NT2/D1 (cell line): ENCODE data around the gene FCN2.

Experiments
- DNase-seq: peaks from one replicate; pipeline ENCODE4 v3.0.0-alpha.2; 2011; ENCODE audit warnings: low read depth, low spot score
- H3K27me3 ChIP-seq: 2 replicates; pipeline ENCODE4 v1.6.0; 2011; ENCODE audit warnings: mild to moderate bottlenecking; ENCODE audit not compliant: insufficient read length, insufficient read depth
- H3K36me3 ChIP-seq: 2 replicates; pipeline ENCODE4 v1.6.1; 2011; ENCODE audit warnings: mild to moderate bottlenecking, low read length, mixed read lengths; ENCODE audit not compliant: insufficient read depth, insufficient read length
- H3K4me1 ChIP-seq: 2 replicates; pipeline ENCODE4 v1.5.1; 2011; ENCODE audit not compliant: insufficient read depth, insufficient read length
- H3K4me3 ChIP-seq: 2 replicates; pipeline ENCODE4 v1.5.1; 2011; ENCODE audit warnings: low read depth; ENCODE audit not compliant: insufficient read length
- H3K9ac ChIP-seq: 2 replicates; pipeline ENCODE4 v1.6.0; 2011; ENCODE audit warnings: low read depth; ENCODE audit not compliant: insufficient read length
- H3K9me3 ChIP-seq: 2 replicates; pipeline ENCODE4 v1.5.1; 2011; ENCODE audit warnings: mild to moderate bottlenecking, low read length; ENCODE audit not compliant: insufficient read depth
- SUZ12 ChIP-seq: IDR thresholded peaks from 2 replicates; pipeline ENCODE4 v1.6.1; 2011; ENCODE audit not compliant: insufficient read length, insufficient read depth; ENCODE audit errors: extremely low read depth
- YY1 ChIP-seq: IDR thresholded peaks from 2 replicates; pipeline ENCODE4 v1.6.1; 2011; ENCODE audit not compliant: insufficient read length, insufficient read depth
- ZNF274 ChIP-seq: IDR thresholded peaks from 2 replicates; pipeline ENCODE4 v1.6.1; 2011; ENCODE audit warnings: mild to moderate bottlenecking, low read depth, low read length

FCN2 gene

DNA sequence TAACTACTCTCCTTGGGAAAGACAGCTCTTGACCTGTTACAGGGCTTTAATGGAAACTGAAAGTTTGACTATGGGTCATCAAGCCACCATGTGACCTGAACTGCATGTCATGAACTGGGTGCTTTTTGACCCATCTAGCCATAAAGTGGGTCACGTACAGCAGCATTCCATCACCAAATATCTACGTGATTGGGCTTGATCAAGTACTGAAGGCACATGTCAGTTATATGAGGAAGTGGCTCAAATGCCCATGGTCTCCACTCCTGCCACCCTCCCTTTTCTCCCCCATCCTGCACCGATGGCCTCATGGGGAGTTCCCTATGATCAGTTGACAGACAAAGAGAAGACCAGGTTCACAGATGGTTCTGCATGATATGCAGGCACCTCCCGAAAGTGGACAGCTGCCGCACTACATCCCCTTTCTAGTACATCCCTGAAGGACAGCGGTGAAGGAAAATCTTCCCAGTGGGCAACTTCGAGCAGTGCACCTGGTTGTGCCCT lies 44.5 kb downstream of the FCN2 start:
- H3K27me3 ChIP-seq: no peaks in the 10 kb centered on the region
- no peak overlapping the region for H3K9ac ChIP-seq
- no peak overlapping the region for H3K4me3 ChIP-seq
- TF ChIP-seq YY1: no peak
- no peak for TF ChIP-seq SUZ12
- TF ChIP-seq ZNF274: no peak
- H3K36me3 ChIP-seq: no peaks in the 10 kb centered on the region
- H3K4me1 ChIP-seq: no peaks in the 10 kb centered on the region
- peaks cover 4% of the 10 kb centered on the region for H3K9me3 ChIP-seq
- DNase-seq: no peak

DNA sequence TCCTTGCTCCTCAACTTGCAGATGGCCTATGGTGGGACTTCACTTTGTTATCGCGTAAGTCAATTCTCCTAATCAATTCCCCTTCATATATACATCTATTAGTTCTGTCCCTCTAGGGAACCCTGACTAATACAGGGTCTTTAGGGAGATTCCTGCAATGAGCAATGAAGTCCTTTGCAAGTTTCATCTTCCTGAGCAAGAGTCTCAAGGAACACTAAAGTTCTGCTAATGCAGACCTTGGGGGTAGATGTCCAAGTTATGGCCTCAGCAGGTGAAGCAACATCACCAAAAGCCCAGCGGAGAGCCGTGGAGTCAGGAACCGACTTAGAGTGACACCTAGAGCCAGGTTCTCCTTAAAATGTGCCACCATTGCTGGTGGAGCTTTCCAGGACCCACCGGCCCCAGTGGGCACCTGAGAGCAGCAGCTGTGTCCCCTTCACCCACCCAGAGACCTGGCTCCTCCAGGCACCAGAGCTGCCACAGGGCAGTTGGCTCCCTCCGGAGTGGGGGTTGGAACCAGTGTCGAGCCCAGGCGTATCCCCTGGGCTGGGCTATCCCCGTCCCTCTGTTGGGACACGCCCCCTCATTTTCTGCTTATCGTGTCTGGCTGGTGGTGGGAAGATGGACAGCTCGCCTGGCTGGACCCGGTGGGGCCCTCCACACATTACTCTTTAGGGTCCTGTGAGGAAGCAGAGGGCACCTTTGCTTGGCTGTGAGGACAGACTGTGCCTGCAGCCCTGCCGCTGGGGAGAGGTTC lies 48.0 kb downstream of the FCN2 start:
- H3K9ac ChIP-seq: no peak overlapping the region
- H3K4me1 ChIP-seq: no peaks in the 10 kb centered on the region
- no peaks in the 10 kb centered on the region for H3K9me3 ChIP-seq
- TF ChIP-seq ZNF274 (no peak), YY1 (no peak), SUZ12 (no peak)
- H3K27me3 ChIP-seq: peaks cover 3% of the 10 kb centered on the region
- no peak for DNase-seq
- no peaks in the 10 kb centered on the region for H3K36me3 ChIP-seq
- no peak overlapping the region for H3K4me3 ChIP-seq

DNA sequence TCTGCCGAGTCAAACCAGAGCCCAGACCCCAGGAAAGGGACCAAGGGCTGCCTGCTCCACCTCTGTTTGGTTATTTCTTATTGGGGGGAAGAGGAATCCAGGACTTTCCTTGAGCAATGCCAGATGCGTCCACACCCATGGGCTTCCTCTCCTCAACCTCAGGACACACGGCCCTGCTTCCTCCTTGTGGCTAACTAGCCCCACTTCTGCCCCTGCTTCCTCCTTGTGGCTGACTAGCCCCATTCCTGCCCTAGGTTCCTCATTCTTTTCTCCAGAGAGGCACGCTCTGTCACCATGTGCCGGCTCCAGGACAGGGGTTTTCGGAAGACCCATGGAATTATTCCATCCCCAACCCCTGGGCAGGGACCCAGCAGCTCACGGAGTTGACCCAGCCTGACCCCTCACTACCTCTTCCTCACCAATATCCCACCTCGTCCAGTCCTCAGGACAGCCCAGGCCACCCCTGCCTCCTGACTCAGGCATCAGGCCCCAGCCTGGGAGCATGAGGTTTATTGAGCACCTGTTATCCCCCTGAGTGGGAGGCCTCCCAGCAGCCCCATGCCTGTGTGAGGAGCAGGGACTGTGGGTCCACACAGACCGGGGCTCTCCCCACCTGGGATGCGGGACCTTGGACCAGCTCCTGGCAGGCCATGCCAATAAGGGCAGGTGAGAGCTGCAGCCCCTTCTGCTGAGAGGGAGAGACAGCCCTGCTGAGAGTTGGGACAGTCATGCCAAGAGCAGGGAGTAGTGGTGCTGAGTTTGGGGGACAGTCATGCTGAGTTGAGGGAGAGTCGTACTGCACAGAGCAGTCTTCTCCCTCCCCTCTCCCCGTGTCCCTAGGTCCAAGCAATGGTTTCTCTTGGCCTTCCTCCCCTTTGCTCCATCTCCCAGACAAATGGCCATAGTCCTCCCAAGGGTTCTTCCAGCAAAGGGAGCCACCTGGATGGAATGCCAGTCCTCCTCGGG lies 48.9 kb downstream of the FCN2 start:
- DNase-seq: no peak
- TF ChIP-seq ZNF274 (no peak), YY1 (no peak), SUZ12 (no peak)
- Histone ChIP-seq H3K9me3 (no peaks in the 10 kb centered on the region), H3K27me3 (peaks cover 3% of the 10 kb centered on the region), H3K4me1 (peaks cover under 1% of the 10 kb centered on the region), H3K36me3 (no peaks in the 10 kb centered on the region), H3K9ac (no peak overlapping the region), H3K4me3 (no peak overlapping the region)

DNA sequence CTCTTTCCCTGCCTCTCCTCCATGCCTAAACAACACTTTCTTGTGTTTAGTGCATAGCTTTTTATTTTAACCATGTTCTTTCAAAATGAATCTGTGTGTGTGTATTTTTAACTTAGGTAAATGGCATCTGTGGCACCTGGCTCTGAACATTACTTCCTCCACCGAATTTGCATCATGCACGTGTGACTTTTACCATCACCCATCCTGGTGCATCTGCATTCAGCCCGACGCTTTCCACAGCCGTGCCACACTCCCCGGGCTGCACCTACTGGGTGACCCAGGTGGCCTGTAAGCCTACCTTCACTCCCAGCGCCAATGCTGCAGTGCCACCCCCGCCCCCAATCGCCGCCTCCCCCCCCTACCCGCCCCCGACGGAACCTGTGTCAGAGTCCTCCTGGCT lies 49.8 kb downstream of the FCN2 start:
- peaks cover 6% of the 10 kb centered on the region for H3K4me1 ChIP-seq
- no peak overlapping the region for H3K9ac ChIP-seq

DNA sequence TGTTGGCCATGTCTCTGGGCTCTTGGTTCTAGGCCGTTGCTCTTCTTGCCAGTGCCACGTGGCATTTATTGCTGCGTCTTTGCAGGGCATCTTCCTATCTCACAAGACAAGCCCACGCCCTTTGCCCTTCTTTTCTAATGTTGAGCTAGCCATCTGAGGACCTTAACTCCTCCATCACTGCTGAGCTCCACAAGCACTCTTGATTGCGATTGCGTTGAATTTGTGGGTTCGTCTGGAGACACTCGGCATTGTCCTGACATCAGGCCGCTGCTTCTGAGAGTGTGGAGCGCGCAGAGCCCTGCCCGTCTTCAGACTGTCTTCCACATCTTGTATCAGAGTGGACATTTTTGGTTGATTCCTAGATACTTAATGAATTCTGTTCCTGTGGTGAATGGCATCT lies 51.6 kb downstream of the FCN2 start:
- Histone ChIP-seq H3K9ac (no peak overlapping the region), H3K27me3 (peaks cover 3% of the 10 kb centered on the region), H3K9me3 (no peaks in the 10 kb centered on the region), H3K4me3 (no peak overlapping the region), H3K36me3 (no peaks in the 10 kb centered on the region), H3K4me1 (peaks cover 15% of the 10 kb centered on the region)
- no peak for TF ChIP-seq SUZ12
- DNase-seq: no peak

More for the DNA sequence above, 49.8 kb downstream of the FCN2 start:
- H3K36me3 ChIP-seq: no peaks in the 10 kb centered on the region
- no peaks in the 10 kb centered on the region for H3K9me3 ChIP-seq
- DNase-seq: no peak
- TF ChIP-seq ZNF274 (no peak), YY1 (no peak), SUZ12 (no peak)
- H3K27me3 ChIP-seq: peaks cover 3% of the 10 kb centered on the region
- no peak overlapping the region for H3K4me3 ChIP-seq

DNA sequence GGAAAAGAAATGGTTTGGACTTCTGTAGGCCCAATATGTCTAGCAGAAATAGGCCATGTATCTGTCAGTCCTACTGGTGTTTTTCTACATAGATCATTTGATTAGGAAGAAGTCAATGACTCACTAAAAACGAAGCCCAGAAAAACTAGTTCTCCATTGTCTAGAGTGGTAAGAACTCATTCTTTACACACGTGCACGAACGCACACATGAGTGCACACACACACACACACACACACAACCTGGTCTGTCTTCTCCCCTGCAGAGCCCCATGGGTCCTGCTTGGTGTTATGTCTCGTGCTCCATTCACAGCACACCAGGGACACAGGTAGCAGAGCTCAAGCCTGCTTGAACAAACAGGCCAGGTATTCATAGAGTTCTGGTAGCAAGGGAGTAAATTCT lies 52.0 kb downstream of the FCN2 start:
- TF ChIP-seq YY1 (no peak), SUZ12 (no peak), ZNF274 (no peak)
- Histone ChIP-seq H3K9ac (no peak overlapping the region), H3K36me3 (no peaks in the 10 kb centered on the region), H3K4me3 (no peak overlapping the region), H3K27me3 (peaks cover 3% of the 10 kb centered on the region), H3K9me3 (no peaks in the 10 kb centered on the region), H3K4me1 (peaks cover 15% of the 10 kb centered on the region)
- DNase-seq: no peak

DNA sequence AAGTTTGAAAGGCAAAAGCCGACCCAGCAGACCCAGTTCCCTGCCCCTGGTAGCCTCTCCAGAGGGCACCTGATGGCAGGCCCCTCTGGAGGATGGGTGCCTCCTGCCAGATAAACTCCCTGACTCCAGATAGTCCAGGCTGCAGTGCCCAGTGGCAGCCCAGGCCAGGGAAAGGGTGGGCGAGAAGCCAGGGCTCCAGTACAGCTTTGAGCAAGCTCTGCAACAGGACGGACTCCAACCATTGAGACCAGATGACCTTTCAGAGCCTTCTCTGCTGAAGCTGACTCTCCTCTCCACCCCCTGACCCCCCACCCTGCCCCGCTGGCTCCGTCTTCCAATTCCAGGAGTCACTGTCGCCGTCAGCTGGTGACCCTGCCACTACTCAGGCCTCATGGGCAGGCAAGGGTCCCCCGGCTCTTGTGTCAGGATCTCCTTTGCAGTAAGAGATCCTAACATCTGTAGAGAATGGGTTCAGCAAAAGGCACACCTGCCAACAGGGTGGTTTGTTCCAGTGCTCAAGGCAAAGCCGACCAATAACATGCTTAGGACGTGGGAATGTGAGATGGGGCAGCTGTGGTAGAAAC lies 52.6 kb downstream of the FCN2 start:
- H3K9me3 ChIP-seq: no peaks in the 10 kb centered on the region
- no peak for DNase-seq
- peaks cover 16% of the 10 kb centered on the region for H3K4me1 ChIP-seq
- no peak overlapping the region for H3K9ac ChIP-seq
- no peak for TF ChIP-seq SUZ12
- TF ChIP-seq ZNF274: no peak
- H3K4me3 ChIP-seq: no peak overlapping the region
- H3K36me3 ChIP-seq: no peaks in the 10 kb centered on the region
- peaks cover 3% of the 10 kb centered on the region for H3K27me3 ChIP-seq
